Measurements from ENCODE around the gene DBT. TPM values are rescaled to one million over a fixed set of nuclear protein-coding genes. Genes with fewer than 3 reads are reported as not detected.
"Not testable (repeated sequence)": the region's sequence is repeated elsewhere in the genome, so short reads cannot be mapped to it uniquely, and the experiment has no call there.

The DBT gene
- 10 to 100 TPM; 11.8 to 12.6 TPM for total RNA-seq

GRCh38 chr1:100249537-100250257 is at the start of gene DBT:
Gene DBT, minus strand, starts transcription at chr1:100249834. Its CDS starts 14 bp downstream, at chr1:100249820.
- Mint-ChIP-seq H3K4me3 (no peak within 1 kb of the TSS), H3K27me3 (no peaks in the 10 kb centered on the region), H3K4me1 (ENCODE audit: low read depth) (peaks cover 13% of the 10 kb centered on the region), H3K36me3 (ENCODE audit: low read depth) (peaks cover 2% of the 10 kb centered on the region), H3K27ac (no peak within 1 kb of the TSS), H3K9me3 (no peaks in the 10 kb centered on the region)
- POLR2A ChIA-PET = interaction anchor here (0.7 to 4.0 kb wide), 7 partner anchors 11 to 114 kb away, joined by 3 to 22 read pairs (median 4); partner anchors contain the start of genes CDC14A and RTCA
- intact Hi-C loops (cut with micrococcal nuclease) = no loop called here
- peak; percentile 100 for ATAC-seq
- DNase-seq = peak; percentile 96
- CTCF ChIA-PET = interaction anchor here (1.5 to 1.7 kb wide), 4 partner anchors 14 to 108 kb away, joined by 3 to 4 read pairs (median 4); partner anchors contain the start of gene RTCA
- TF ChIP-seq CTCF (IDR thresholded peaks at IDR 0.05) = no peak

- Mint-ChIP-seq H3K36me3 (ENCODE audit: low read depth) (peaks cover 6% of the 10 kb centered on the region), H3K4me3 (no peak overlapping the region), H3K27me3 (no peaks in the 10 kb centered on the region), H3K9me3 (peaks cover 5% of the 10 kb centered on the region), H3K27ac (no peak overlapping the region), H3K4me1 (ENCODE audit: low read depth) (peaks cover 5% of the 10 kb centered on the region)
- ChIA-PET POLR2A (interaction anchor here (1.1 kb wide), 1 partner anchor 14 kb away, joined by 3 read pairs; no protein-coding TSS in a partner anchor), CTCF (interaction anchor here (0.9 to 1.3 kb wide), 3 partner anchors 17 to 160 kb away, joined by 3 to 4 read pairs (median 4); no protein-coding TSS in a partner anchor)
- no peak for TF ChIP-seq CTCF (IDR thresholded peaks at IDR 0.05)
- DNase-seq (no peak), ATAC-seq (no peak)
- intact Hi-C loops (cut with micrococcal nuclease) = no loop called here
Observed at GRCh38 chr1:100298512-100298911, 48.9 kb upstream of the DBT start.

GRCh38 chr1:100296997-100297396 is 47.4 kb upstream of the DBT start:
- CTCF ChIA-PET = interaction anchor here (1.1 kb wide), 1 partner anchor 10 kb away, joined by 3 read pairs; no protein-coding TSS in a partner anchor

GRCh38 chr1:100296140-100296539 is 46.5 kb upstream of the DBT start:
- POLR2A ChIA-PET = interaction anchor here (0.6 kb wide), 1 partner anchor 144 kb away, joined by 3 read pairs; no protein-coding TSS in a partner anchor

More at GRCh38 chr1:100296997-100297396, 47.4 kb upstream of the DBT start:
- H3K9me3 Mint-ChIP-seq; H3K36me3 Mint-ChIP-seq (ENCODE audit: low read depth); POLR2A ChIA-PET; DNase-seq; H3K27me3 Mint-ChIP-seq; H3K4me1 Mint-ChIP-seq (ENCODE audit: low read depth); H3K4me3 Mint-ChIP-seq; ATAC-seq; intact Hi-C loops (cut with micrococcal nuclease); H3K27ac Mint-ChIP-seq: not testable (repeated sequence)

GRCh38 chr1:100292711-100293110 is 43.1 kb upstream of the DBT start:
- ChIA-PET CTCF (no interaction called here), POLR2A (no interaction called here)
- Mint-ChIP-seq H3K27me3 (no peaks in the 10 kb centered on the region), H3K4me3 (no peak overlapping the region), H3K27ac (peak overlapping the region; percentile 53), H3K4me1 (ENCODE audit: low read depth) (peaks cover 3% of the 10 kb centered on the region), H3K36me3 (ENCODE audit: low read depth) (peaks cover 15% of the 10 kb centered on the region), H3K9me3 (peaks cover 5% of the 10 kb centered on the region)
- DNase-seq = no peak
- intact Hi-C loops (cut with micrococcal nuclease) = no loop called here
- no peak for ATAC-seq
- TF ChIP-seq CTCF (IDR thresholded peaks at IDR 0.05) = no peak

More at GRCh38 chr1:100296140-100296539, 46.5 kb upstream of the DBT start:
- DNase-seq = no peak
- H3K4me1 Mint-ChIP-seq (ENCODE audit: low read depth) = peaks cover 7% of the 10 kb centered on the region
- TF ChIP-seq CTCF (IDR thresholded peaks at IDR 0.05) = no peak
- no peaks in the 10 kb centered on the region for H3K27me3 Mint-ChIP-seq
- H3K27ac Mint-ChIP-seq = no peak overlapping the region
- H3K36me3 Mint-ChIP-seq (ENCODE audit: low read depth) = peaks cover 12% of the 10 kb centered on the region
- CTCF ChIA-PET = interaction anchor here (0.6 to 1.1 kb wide), 3 partner anchors 11 to 163 kb away, joined by 3 to 5 read pairs (median 3); no protein-coding TSS in a partner anchor
- peaks cover 5% of the 10 kb centered on the region for H3K9me3 Mint-ChIP-seq
- intact Hi-C loops (cut with micrococcal nuclease) = no loop called here
- ATAC-seq = no peak
- H3K4me3 Mint-ChIP-seq = no peak overlapping the region

Measured in activated CD8-positive, alpha-beta T cell treated with anti-CD3 and anti-CD28 coated beads for 36 hours (primary cell).